HCT116 (cell line): Measurements from ENCODE around the gene APH1B. TPM values are rescaled to one million over a fixed set of nuclear protein-coding genes. Genes with fewer than 3 reads are reported as not detected.

Experiments used
- ATAC-seq: fragments of 200-7000 bp; cut with Tn5 transposase; 2 replicates; pipeline ENCODE4 v1.9.1; 2020; ENCODE audit warnings: mild to moderate bottlenecking, moderate library complexity
- BruUV-seq: library from RNA; stranded (reverse); fragments of 400-500 nt; replicated peaks from 2 replicates; lab custom pipeline; 2021; lab: Mats Ljungman, UMichigan
- CTCF ChIA-PET: fragments of 300-600 bp; sonication (Branson Sonifier 250); formaldehyde crosslinking; loops from one replicate; lab custom pipeline; 2021; ENCODE audit warnings: antibody characterized with exemption; lab: Charles Lee
- POLR2A ChIA-PET: fragments of 300-600, 350-600 bp; sonication (Branson Sonifier 250); formaldehyde crosslinking; loops from one replicate; lab custom pipeline; 2021; ENCODE audit warnings: antibody characterized with exemption; lab: Charles Lee
- RAD21 ChIA-PET, 2 experiments: fragments of 300-600 bp; sonication (Branson Sonifier 250); formaldehyde crosslinking; loops; one replicate each; lab custom pipeline; 2023; ENCODE audit warnings: low total read pairs in 2 of 2; ENCODE audit not compliant: uncharacterized antibody in 2 of 2, unreplicated experiment in 2 of 2, low non-redundant PET in 1 of 2; lab: Charles Lee
- DNase-seq: peaks from one replicate; pipeline ENCODE4 v3.0.0-alpha.2; 2010; ENCODE audit warnings: low read depth, low spot score
- H2AFZ ChIP-seq: fragments of 200-600 bp; shearing (Covaris generic), sonication (generic); 2 replicates; pipeline ENCODE4 v1.6.1; 2017; ENCODE audit warnings: low read depth, mixed run types, mixed read lengths, antibody characterized with exemption, low read length; ENCODE audit not compliant: poor library complexity, severe bottlenecking
- H3K27ac ChIP-seq: 2 replicates; pipeline ENCODE4 v1.5.1; 2012; ENCODE audit warnings: low read depth, low read length
- H3K27me3 ChIP-seq: fragments of 200-600 bp; sonication (generic); 2 replicates; pipeline ENCODE4 v1.6.1; 2016; ENCODE audit warnings: mixed run types, low read length, mixed read lengths; ENCODE audit not compliant: insufficient read depth
- H3K36me3 ChIP-seq, 2 experiments: fragments of 200-500 bp in 1 of 2; fragments of 200-600 bp in 1 of 2; sonication (Bioruptor generic) in 1 of 2; sonication (generic) in 1 of 2; 2 replicates each; pipeline versions ENCODE4 v1.5.1 to v1.6.1; 2014 to 2016; ENCODE audit warnings: low read length in 2 of 2, inconsistent platforms in 1 of 2, mixed read lengths in 1 of 2, mixed run types in 1 of 2; ENCODE audit not compliant: insufficient read depth in 2 of 2, control insufficient read depth in 1 of 2
- H3K4me1 ChIP-seq, 2 experiments: fragments of 200-600 bp in 1 of 2; sonication (generic) in 1 of 2; 2 replicates each; pipeline versions ENCODE4 v1.5.1 to v1.6.1; 2012 to 2017; ENCODE audit warnings: low read length in 2 of 2, inconsistent platforms in 1 of 2, mild to moderate bottlenecking in 1 of 2, mixed read lengths in 1 of 2, mixed run types in 1 of 2, moderate library complexity in 1 of 2; ENCODE audit not compliant: insufficient read depth in 2 of 2, control insufficient read depth in 1 of 2
- H3K4me2 ChIP-seq: fragments of 200-600 bp; sonication (generic); 2 replicates; pipeline ENCODE4 v1.6.1; 2017; ENCODE audit warnings: mixed run types, low read length, mixed read lengths
- H3K4me3 ChIP-seq, 2 experiments: fragments of 200-600 bp in 1 of 2; sonication (generic) in 1 of 2; replicated peaks in 1 of 2; 2 replicates each; pipeline ENCODE4 v1.5.1; 2011 to 2016; ENCODE audit warnings: low read length in 2 of 2, control low read depth in 1 of 2, low read depth in 1 of 2, mild to moderate bottlenecking in 1 of 2, mixed read lengths in 1 of 2, mixed run types in 1 of 2
- H3K79me2 ChIP-seq: fragments of 200-600 bp; sonication (generic); 2 replicates; pipeline ENCODE4 v1.6.1; 2017; ENCODE audit warnings: mild to moderate bottlenecking, mixed run types, low read length, moderate library complexity, mixed read lengths; ENCODE audit not compliant: insufficient read depth
- H3K9ac ChIP-seq: fragments of 200-600 bp; sonication (generic); 2 replicates; pipeline ENCODE4 v1.6.1; 2016; ENCODE audit warnings: low read length, mixed read lengths
- H3K9me2 ChIP-seq: fragments of 200-600 bp; sonication (generic), shearing (Covaris generic); 2 replicates; pipeline ENCODE4 v1.6.1; 2017; ENCODE audit warnings: mixed run types, mild to moderate bottlenecking, moderate library complexity; ENCODE audit not compliant: insufficient read depth
- H3K9me3 ChIP-seq, 2 experiments: fragments of 200-500 bp in 1 of 2; fragments of 200-600 bp in 1 of 2; sonication (Bioruptor generic) in 1 of 2; sonication (generic) in 1 of 2; 2 replicates each; pipeline ENCODE4 v1.6.1; 2014 to 2017; ENCODE audit warnings: low read length in 2 of 2, mixed read lengths in 2 of 2, inconsistent platforms in 1 of 2, low read depth in 1 of 2, mild to moderate bottlenecking in 1 of 2, mixed run types in 1 of 2, moderate library complexity in 1 of 2; ENCODE audit not compliant: control insufficient read depth in 1 of 2, insufficient read depth in 1 of 2
- H4K20me1 ChIP-seq: fragments of 200-600 bp; sonication (generic), shearing (Covaris generic); 2 replicates; pipeline ENCODE4 v1.6.1; 2017; ENCODE audit warnings: mixed run types, mild to moderate bottlenecking, moderate library complexity; ENCODE audit not compliant: insufficient read depth
- EZH2 ChIP-seq: fragments of 200-600 bp; sonication (generic); IDR thresholded peaks from 2 replicates; pipeline ENCODE4 v1.6.1; 2017; ENCODE audit warnings: antibody characterized with exemption, mixed run types
- JUND ChIP-seq: IDR thresholded peaks from 2 replicates; pipeline ENCODE4 v1.6.1; 2012
- ZBTB33 ChIP-seq: IDR thresholded peaks from 2 replicates; pipeline ENCODE4 v1.6.1; 2011; ENCODE audit warnings: mild to moderate bottlenecking, low read length, moderate library complexity; ENCODE audit not compliant: insufficient replicate concordance; ENCODE audit errors: extremely low read depth
- intact Hi-C: fragments of 100-400 bp; cut with micrococcal nuclease; formaldehyde crosslinking; loops from 2 replicates; pipeline ENCODE4 v1.10.0; 2022
- total RNA-seq: library from RNA; stranded (reverse); gene quantifications from one replicate; pipeline ENCODE4 v1.2.1, GENCODE V29; 2021; ENCODE audit not compliant: unreplicated experiment
- TF ChIP-seq, protein P1 (sequence below): IDR thresholded peaks from 2 replicates; pipeline ENCODE4 v1.6.1; 2012; ENCODE audit warnings: low read depth
- TF ChIP-seq, protein P2 (sequence below): IDR thresholded peaks from 2 replicates; pipeline ENCODE4 v1.6.1; 2012

Gene APH1B
- total RNA-seq, 1 experiment from 2014 or later = 8.5 TPM

- no peak for TF ChIP-seq ZBTB33
These were observed 570 bp downstream of the APH1B start (continued) for GRCh38 chr15:63277893-63278456.

- DNase-seq = no peak
- ChIA-PET CTCF (no interaction called here), RAD21 (no interaction called here), POLR2A (no interaction called here)
- no peaks in the 10 kb centered on the region for H3K9me2 ChIP-seq
- no peak overlapping the region for H3K4me3 ChIP-seq
- intact Hi-C loops = no loop called here
- TF ChIP-seq, protein P1, sequence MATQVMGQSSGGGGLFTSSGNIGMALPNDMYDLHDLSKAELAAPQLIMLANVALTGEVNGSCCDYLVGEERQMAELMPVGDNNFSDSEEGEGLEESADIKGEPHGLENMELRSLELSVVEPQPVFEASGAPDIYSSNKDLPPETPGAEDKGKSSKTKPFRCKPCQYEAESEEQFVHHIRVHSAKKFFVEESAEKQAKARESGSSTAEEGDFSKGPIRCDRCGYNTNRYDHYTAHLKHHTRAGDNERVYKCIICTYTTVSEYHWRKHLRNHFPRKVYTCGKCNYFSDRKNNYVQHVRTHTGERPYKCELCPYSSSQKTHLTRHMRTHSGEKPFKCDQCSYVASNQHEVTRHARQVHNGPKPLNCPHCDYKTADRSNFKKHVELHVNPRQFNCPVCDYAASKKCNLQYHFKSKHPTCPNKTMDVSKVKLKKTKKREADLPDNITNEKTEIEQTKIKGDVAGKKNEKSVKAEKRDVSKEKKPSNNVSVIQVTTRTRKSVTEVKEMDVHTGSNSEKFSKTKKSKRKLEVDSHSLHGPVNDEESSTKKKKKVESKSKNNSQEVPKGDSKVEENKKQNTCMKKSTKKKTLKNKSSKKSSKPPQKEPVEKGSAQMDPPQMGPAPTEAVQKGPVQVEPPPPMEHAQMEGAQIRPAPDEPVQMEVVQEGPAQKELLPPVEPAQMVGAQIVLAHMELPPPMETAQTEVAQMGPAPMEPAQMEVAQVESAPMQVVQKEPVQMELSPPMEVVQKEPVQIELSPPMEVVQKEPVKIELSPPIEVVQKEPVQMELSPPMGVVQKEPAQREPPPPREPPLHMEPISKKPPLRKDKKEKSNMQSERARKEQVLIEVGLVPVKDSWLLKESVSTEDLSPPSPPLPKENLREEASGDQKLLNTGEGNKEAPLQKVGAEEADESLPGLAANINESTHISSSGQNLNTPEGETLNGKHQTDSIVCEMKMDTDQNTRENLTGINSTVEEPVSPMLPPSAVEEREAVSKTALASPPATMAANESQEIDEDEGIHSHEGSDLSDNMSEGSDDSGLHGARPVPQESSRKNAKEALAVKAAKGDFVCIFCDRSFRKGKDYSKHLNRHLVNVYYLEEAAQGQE = no peak
- TF ChIP-seq JUND (no peak), EZH2 (no peak)
- TF ChIP-seq, protein P2, sequence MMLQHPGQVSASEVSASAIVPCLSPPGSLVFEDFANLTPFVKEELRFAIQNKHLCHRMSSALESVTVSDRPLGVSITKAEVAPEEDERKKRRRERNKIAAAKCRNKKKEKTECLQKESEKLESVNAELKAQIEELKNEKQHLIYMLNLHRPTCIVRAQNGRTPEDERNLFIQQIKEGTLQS = no peak
- H3K36me3 ChIP-seq = no peaks in the 10 kb centered on the region
- peaks cover 1 to 2% of the 10 kb centered on the region in 2 experiments; a peak in 3 of 4 replicates for H3K4me1 ChIP-seq
- H2AFZ ChIP-seq = no peak overlapping the region
- H3K9ac ChIP-seq = no peak overlapping the region
- no TSS peak for BruUV-seq
- no peak overlapping the region for H3K4me2 ChIP-seq
- ATAC-seq = no peak
- H3K27ac ChIP-seq = no peak overlapping the region
- no peaks in the 10 kb centered on the region for H4K20me1 ChIP-seq
- no peaks in the 10 kb centered on the region for H3K79me2 ChIP-seq
- H3K9me3 ChIP-seq = no peaks in the 10 kb centered on the region
- no peaks in the 10 kb centered on the region for H3K27me3 ChIP-seq
These were observed 5.7 kb downstream of the APH1B start for GRCh38 chr15:63283126-63283525.
